Hematopoietic multipotent progenitor cell (in vitro differentiated cells): ENCODE results near the gene CXCL8. TPM values are rescaled to one million over a fixed set of nuclear protein-coding genes. Genes with fewer than 3 reads are reported as not detected.
A peak's percentile ranks its signal among the peaks of the same experiment; 100 is the strongest.
"Not testable (repeated sequence)": the region's sequence is repeated elsewhere in the genome, so short reads cannot be mapped to it uniquely, and the experiment has no call there.

Experiments
- DNase-seq, 3 donors: peaks; one replicate each; pipeline ENCODE4 v3.0.0-alpha.2; 2011 to 2015; ENCODE audit warnings: low read depth in 2 of 3, low spot score in 2 of 3
- total RNA-seq: library from RNA; depleted of rRNA; stranded (reverse); fragments of >200 nt; gene quantifications from one replicate; pipeline ENCODE4 v1.2.3, GENCODE V29; 2012

CXCL8 gene
- 16.4 TPM for total RNA-seq

DNA sequence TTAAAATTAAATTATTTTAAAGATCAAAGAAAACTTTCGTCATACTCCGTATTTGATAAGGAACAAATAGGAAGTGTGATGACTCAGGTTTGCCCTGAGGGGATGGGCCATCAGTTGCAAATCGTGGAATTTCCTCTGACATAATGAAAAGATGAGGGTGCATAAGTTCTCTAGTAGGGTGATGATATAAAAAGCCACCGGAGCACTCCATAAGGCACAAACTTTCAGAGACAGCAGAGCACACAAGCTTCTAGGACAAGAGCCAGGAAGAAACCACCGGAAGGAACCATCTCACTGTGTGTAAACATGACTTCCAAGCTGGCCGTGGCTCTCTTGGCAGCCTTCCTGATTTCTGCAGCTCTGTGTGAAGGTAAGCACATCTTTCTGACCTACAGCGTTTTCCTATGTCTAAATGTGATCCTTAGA, at the start of gene CXCL8:
CXCL8 (plus strand) TSS at position 217 of the 426 bp plus-strand sequence; CDS start at position 307, 90 bp downstream.
- peak in 2 of 3 donors; percentile 73 to 79 for DNase-seq

- not testable (repeated sequence) for DNase-seq
Observed at GRCh38 chr4:73691201-73691600, 49.2 kb upstream of the CXCL8 start.

GRCh38 chr4:73691759-73692158, 48.6 kb upstream of the CXCL8 start:
- no peak for DNase-seq

DNA sequence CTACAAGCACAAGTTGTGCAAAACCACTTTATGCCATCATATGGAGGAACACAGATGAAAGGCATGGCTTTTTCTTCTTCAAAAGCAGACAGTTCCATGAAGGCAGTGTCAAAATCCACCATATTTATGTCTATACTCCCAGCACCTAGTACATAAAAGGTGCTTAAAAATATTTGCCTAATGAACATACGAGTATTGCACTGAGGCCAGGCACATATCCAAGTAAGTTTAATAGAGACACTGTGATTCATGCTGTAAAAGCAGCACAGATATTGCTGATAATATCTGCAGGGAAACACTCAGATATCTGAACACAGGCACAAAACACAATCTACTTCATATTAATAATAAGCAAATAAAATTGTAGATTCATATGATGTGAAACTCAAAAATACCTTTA, 48.1 kb upstream of the CXCL8 start:
- DNase-seq: no peak

DNA sequence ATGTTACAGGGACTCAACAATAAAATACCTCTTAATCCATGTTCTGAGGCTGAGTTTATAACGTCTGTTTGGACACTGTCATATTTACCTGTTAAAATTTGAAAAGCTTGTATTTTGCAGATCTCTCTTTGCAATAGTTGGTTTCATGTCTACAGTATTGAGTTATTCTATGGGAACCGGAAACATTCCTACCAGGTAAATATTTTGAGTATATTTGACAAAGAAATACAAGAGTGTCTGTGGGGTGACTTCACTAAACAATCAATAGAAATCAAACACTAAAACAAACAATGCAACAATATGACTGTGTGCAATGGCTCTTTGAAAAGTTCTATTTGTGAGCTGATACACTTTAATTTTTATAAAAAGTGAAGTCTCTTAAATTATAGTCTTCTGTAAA, 47.7 kb upstream of the CXCL8 start:
- DNase-seq: no peak

DNA sequence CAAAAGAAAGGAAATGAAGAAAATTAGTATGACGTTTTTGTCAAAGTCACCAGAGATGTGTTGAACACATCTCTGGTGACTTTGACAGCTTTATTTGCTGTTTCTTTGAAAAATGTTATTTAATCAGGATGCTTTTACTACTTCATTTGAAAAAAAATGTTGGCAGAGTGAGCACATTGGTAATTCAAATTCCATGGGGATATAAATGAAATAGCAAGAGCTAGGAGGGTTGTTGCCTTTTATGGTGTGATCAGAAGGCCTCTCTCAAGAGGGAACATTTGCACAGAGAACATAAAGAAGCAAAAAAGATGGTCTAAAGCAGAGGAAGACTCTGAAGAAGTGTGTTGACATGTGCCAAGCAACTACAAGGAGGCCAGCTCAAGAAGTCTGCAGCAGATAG, 46.6 kb upstream of the CXCL8 start:
- no peak for DNase-seq

GRCh38 chr4:73698217-73698616, 42.2 kb upstream of the CXCL8 start:
- peak in 1 of 3 donors; percentile 66 for DNase-seq

DNA sequence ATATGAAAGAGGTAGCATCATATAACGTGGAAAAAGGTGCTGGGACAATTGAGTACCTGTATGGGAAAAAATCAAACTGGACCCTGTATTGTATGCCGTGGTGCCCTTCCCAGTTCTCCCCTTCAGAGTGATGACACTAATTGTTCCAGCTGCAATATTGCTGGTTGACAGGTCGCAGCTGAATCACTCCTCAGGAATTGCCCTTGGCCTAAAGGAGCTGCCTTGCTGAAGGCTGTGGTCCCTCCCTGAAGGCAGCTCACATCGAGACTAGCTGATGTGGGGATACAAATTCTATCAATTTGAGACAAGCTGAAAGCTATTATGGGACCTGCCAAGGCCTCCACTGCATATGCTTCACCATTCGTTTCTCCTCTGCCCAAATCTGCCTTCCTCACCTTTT, 39.3 kb upstream of the CXCL8 start:
- no peak for DNase-seq

DNA sequence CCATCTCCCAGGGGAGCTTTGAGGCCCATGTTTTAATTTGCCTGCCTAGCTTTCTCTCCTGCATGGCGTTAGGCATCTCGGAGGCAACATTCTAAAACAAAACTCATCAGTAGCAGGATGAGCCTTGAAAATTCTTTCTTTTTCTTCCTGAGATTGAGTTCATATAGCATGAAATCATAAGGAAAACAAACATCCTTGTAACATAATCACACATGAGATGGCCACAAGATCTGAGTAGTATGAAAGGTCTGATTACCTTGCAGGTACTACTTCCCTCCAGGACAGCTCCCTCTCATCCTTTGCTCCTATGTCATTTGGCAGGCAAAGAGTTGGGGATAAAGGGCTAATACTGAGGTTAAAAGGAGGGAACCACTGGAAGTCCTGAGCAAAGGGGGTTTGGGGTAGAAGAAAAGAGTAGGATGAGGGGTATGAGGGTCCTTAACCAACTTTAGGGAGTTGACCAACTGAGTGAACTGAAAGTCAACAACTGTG, 37.5 kb upstream of the CXCL8 start:
- no peak for DNase-seq

- DNase-seq: no peak
Observed at GRCh38 chr4:73703320-73703719, 37.0 kb upstream of the CXCL8 start.

GRCh38 chr4:73704314-73705055, 35.9 kb upstream of the CXCL8 start:
- DNase-seq: peak in 2 of 3 donors; percentile 75 to 81

DNA sequence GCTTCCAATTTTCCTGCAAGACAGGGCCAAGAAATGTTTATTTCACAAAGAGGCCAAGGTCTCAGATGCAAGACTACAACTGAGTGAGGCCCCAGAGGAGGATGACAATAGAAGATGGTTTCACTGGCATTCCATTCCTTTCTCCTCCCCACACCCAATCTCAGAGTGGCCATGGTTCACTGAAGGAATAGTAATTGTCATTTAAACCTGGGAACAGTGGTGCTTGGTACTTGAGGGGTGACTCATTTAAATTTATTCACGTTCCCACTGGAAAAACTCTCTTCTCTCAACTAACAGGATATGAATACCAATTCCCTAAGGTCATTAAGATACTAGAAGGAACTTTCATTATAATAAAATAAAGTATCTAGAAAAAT, 35.3 kb upstream of the CXCL8 start:
- no peak for DNase-seq

DNA sequence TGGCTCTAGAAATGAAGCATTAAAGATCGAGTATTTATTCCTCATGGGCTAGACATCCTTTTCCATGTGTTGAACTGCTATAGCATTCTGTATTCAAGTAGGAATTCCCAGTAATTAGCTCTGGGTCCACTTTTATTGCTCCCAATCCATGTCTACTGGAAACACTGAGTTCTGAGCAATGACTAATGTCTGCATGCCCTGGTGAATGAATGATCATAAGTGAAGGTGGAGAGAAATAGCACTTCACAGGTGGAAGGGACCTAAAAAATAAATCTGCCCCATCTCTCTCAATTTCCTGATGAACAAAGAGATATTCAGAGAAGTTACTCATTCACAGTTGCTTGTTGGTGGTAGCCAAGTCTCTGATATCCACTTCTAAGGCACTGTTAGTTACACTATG, 34.6 kb upstream of the CXCL8 start:
- no peak for DNase-seq

GRCh38 chr4:73706811-73707210, 33.6 kb upstream of the CXCL8 start:
- no peak for DNase-seq

GRCh38 chr4:73707269-73707875, 33.0 kb upstream of the CXCL8 start:
- DNase-seq: no peak

- DNase-seq: peak in 2 of 3 donors; percentile 64 to 71
Observed at GRCh38 chr4:73707918-73708577, 32.3 kb upstream of the CXCL8 start.

DNA sequence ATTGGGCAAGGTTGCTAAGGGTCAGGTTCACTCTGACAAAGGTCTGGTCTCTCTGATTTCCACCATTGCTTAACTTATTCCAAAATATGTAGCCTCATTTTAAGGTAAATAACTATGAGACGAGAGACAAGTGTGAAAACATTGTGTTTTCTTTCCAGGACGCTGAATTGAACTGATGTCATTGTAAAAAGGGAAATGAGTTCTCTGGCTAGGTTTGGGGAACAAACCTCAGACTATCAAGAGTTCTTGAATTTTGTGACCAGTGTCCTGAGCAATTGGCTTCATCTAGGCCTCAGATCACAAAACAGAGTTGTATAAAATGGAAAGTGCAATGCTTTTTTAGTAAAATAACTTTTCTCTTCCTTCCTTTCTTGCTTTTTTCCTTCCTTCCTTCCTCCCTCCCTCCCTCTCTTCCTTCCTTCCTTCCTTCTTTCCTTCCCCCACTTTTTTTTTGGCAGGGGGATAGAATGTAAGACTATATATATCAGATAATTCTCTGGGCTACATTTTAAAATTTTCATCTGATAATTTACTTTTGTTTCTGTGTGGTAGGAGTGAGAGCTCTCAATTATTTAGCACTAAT, 30.8 kb upstream of the CXCL8 start:
- DNase-seq: peak in 2 of 3 donors; percentile 29 to 61

GRCh38 chr4:73710094-73710493, 30.3 kb upstream of the CXCL8 start:
- DNase-seq: no peak

DNA sequence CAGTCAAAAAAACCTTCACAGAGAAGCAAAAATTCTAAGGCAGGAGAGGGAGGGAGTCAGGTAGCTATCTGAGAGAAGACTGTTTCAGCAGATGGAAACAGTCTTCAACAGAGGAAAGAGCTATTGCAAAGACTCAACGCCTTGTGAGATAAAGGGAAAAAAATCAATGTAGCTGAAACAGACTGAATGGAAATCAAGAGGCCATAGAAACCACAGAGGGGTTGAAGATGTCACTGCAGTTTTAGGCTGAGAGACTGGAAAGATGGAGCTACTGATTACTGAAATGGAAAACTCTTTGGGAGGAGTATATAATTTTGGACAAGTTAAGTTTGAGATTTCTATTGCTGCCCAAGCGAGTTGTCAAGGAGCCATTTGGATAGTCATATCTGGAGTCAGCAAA, 28.4 kb upstream of the CXCL8 start:
- DNase-seq: no peak

DNA sequence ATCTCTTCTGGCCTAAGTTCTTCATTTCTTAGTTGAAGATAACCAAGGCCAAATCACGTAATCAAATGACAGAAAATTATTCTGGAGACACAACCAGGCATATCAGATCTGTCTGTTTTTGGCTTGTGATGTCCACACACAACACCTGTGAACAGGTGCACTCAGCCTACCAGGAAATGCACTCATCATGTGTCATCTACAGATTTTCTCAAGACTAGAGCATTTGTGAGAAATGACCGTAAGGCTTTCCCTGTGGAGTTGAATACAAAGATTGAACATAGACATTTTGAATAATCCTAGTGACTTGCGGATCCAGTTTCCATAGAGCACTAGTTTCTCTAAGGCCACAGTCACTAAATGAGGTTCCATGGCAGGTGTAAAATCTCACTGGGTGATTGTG, 26.7 kb upstream of the CXCL8 start:
- no peak for DNase-seq

DNA sequence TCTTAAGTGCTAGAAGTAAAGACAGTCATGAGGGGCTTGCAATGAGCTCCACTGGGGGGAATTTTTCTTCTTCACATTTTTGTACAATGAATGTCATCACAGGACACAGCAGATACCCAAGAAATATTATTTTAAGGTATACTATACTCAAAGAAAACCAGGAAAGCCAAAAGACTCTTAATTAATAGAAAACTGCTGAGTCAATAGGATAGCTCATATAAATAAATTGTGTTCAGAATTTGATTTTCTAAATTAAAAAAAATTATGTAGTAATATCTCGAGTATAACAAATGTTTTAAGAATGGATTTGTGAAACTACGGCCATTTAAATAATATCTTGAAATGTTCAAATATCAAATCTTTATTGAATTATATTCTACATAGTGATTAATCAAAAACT, 25.7 kb upstream of the CXCL8 start:
- DNase-seq: no peak
